Measurements from ENCODE around the gene TMCC1.

TMCC1 gene

GRCh38 chr3:129718201-129718600 is 175.3 kb downstream of the TMCC1 start:
- H3K27ac ChIP-seq (replicated peaks), result no peak overlapping the region
- TF ChIP-seq SPI1 (IDR thresholded peaks at IDR 0.05; ENCODE audit: borderline replicate concordance, low read depth) (no peak), GABPA (IDR thresholded peaks at IDR 0.05; ENCODE audit: low read depth) (no peak), CTCF (IDR thresholded peaks at IDR 0.05; ENCODE audit: insufficient read depth, low read length) (no peak), POLR2AphosphoS5 (IDR thresholded peaks at IDR 0.05; ENCODE audit: low read depth) (no peak), REST (IDR thresholded peaks at IDR 0.05; ENCODE audit: insufficient replicate concordance, low read depth) (no peak)

GRCh38 chr3:129715854-129716253 is 177.7 kb downstream of the TMCC1 start:
- no peaks in the 10 kb centered on the region for H3K27me3 ChIP-seq (ENCODE audit: insufficient read depth, poor library complexity, severe bottlenecking)
- DNase-seq (ENCODE audit: low read depth in 1 of 2, low spot score in 1 of 2), result no peak
- TF ChIP-seq GABPA (IDR thresholded peaks at IDR 0.05; ENCODE audit: low read depth) (no peak), REST (IDR thresholded peaks at IDR 0.05; ENCODE audit: insufficient replicate concordance, low read depth) (no peak), SPI1 (IDR thresholded peaks at IDR 0.05; ENCODE audit: borderline replicate concordance, low read depth) (no peak), POLR2AphosphoS5 (IDR thresholded peaks at IDR 0.05; ENCODE audit: low read depth) (no peak), CTCF (IDR thresholded peaks at IDR 0.05; ENCODE audit: insufficient read depth, low read length) (no peak)
- H3K4me3 ChIP-seq (replicated peaks; ENCODE audit: insufficient read depth, low read length), result no peak overlapping the region
- no peak overlapping the region for H3K27ac ChIP-seq (replicated peaks)

More at GRCh38 chr3:129718201-129718600, 175.3 kb downstream of the TMCC1 start:
- H3K4me3 ChIP-seq (replicated peaks; ENCODE audit: insufficient read depth, low read length), result no peak overlapping the region
- no peaks in the 10 kb centered on the region for H3K27me3 ChIP-seq (ENCODE audit: insufficient read depth, poor library complexity, severe bottlenecking)
- DNase-seq (ENCODE audit: low read depth in 1 of 2, low spot score in 1 of 2), result no peak

- Histone ChIP-seq H3K27ac (replicated peaks) (no peak overlapping the region), H3K4me3 (replicated peaks; ENCODE audit: insufficient read depth, low read length) (no peak overlapping the region), H3K27me3 (ENCODE audit: insufficient read depth, poor library complexity, severe bottlenecking) (no peaks in the 10 kb centered on the region)
- DNase-seq (ENCODE audit: low read depth in 1 of 2, low spot score in 1 of 2), result no peak
- TF ChIP-seq POLR2AphosphoS5 (IDR thresholded peaks at IDR 0.05; ENCODE audit: low read depth) (no peak), SPI1 (IDR thresholded peaks at IDR 0.05; ENCODE audit: borderline replicate concordance, low read depth) (no peak), REST (IDR thresholded peaks at IDR 0.05; ENCODE audit: insufficient replicate concordance, low read depth) (no peak), GABPA (IDR thresholded peaks at IDR 0.05; ENCODE audit: low read depth) (no peak), CTCF (IDR thresholded peaks at IDR 0.05; ENCODE audit: insufficient read depth, low read length) (no peak)
These were observed 185.1 kb downstream of the TMCC1 start for GRCh38 chr3:129708328-129708861.
